HG03520 (cell line): ENCODE results near the gene C15orf39.
"Not testable (repeated sequence)": the region's sequence is repeated elsewhere in the genome, so short reads cannot be mapped to it uniquely, and the experiment has no call there.

ENCODE experiments used
- ATAC-seq: cut with Tn5 transposase; IDR thresholded peaks from one replicate; pipeline ENCODE4 v1.9.1; 2021; ENCODE audit warnings: mild to moderate bottlenecking, moderate library complexity; ENCODE audit not compliant: unreplicated experiment

The C15orf39 gene

DNA sequence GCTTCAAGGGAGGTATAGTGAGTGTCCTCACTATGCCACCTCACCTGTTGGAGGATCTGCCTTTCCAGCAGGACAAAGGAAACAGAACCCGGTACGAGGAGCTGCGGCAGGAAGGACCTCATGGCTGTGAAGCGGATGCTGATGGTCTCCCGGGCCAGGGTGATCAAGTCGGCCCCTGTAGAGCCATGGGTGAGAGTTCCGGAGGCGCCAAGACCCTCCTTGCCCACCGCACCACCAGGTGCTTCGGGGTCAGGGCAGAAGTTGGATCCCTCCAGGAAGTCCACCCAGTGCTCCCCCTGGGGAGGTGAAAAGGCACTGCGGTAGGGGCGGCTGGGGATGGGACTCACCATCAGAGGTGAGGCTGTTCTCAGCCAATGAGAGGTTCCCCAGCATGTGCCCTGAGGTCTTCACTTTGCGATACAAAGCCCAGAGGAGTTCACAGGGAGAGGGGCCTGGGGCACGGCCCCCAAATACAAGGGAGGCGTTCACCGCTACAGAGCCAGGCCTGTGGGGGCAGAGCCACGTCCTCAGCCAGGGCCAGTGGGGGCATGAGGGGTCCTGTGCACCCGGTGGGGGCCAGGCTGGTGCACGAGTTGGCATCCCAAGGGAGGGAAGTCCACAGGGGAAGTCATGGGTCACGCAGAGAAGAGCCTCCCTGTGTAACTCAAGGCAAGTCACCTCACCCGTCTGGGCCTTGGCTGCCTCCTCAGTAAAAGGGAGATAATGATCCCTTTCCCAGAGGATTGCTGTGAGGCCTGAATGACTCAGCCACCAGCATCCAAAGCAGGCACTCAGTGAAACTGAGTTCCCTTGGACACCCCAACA, 27.7 kb downstream of the C15orf39 start:
- no peak for ATAC-seq

DNA sequence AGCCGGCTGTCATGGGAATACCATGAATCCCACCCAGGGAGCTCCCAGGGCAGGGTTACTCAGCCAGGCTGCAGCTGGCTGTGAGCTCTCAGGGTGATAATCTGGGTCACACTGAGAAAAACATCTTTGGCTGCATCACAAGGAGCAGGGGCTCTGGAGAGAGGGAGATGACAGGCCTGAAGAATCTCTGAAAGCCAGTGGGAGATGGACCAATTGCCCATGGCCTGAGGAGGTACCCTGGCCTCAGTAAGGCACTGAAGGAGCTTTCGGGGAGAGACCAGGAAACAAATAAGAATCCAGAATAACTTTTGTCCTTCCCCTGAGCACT, 28.3 kb downstream of the C15orf39 start:
- ATAC-seq: no peak

DNA sequence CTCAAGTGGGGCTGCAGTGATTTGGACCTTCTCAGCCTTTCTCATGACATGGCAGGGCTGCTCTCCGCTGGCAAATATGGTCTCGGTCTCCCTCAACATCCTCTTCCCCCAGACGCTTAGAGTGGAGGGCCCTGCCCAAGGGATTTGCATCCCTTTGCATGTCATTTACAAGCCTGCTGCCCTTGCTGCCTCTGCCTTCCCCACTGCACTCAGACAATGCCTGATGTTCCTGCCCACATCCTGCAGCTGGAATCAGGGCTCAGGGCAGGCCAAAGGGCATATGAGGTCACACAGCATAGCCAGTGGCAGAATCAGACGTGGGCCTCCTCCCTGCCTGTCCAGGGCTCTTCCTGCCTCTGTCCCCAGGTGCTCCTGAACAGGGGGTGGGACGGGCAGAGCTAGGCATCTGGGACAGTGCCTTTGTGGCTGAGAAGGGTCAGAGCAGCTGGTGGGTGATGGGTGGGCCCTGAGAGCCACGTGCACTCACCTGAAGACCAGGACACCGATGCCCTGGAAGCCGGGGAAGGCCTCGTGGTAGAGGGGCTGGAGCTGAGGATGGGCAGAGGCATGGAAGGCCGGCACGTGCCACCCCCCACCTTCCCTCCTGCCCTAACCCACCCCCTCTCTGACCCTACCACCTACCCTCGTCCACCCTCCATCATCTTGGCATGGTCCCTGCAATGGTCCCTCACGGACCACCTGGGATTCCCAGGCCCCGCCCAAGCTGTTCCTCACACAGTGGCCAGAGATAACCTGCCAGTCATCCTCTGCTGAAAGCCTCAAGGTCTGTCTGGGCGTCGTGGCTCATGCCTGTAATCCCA, 29.1 kb downstream of the C15orf39 start:
- no peak for ATAC-seq

DNA sequence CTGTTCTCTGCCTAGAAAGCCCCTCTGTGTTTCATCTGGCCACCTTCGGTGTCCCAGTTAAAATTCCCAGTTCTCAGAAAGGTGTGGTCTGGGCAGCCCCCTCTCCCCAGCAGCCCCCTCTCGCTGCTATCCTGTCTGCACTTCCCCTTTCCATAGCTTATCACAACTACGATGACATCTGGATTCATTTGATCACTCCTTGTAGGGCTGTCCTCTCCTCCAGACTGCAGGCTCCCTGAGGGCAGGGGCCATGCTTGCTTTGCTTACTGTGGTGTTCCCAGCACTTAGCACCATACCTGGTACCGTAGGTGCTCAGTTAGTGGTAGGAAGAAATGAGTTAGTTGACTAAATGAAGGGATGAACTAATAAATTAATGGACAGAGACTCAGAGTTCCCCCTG, 30.2 kb downstream of the C15orf39 start:
- no peak for ATAC-seq

DNA sequence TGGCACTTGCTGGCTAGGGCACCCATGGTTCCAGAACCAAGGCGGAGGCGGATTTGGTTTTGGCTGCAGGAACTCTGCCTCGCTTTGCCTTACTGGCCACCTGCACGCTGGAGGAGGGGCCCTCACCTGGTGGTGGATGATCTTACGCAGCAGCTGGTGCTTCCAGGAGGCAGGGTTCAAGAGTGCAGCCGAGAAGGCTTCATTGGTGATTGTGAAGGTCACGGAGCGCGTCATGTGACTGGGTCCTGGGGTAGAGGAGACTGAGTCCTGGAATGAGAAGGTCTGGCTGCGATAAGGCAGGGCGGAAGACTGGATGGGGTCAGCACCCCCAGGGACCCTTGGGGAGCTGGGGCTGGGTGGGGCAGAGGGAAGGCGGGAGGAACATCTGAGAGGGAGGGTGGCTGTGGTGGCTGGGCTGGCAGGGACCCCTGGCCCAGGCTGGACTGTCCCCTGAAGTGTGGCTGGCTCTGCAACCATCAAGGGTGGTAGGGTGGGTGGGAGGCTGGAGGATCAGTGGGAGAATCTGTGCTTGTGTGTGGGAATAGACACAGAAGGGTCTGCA, 30.7 kb downstream of the C15orf39 start:
- ATAC-seq: no peak

DNA sequence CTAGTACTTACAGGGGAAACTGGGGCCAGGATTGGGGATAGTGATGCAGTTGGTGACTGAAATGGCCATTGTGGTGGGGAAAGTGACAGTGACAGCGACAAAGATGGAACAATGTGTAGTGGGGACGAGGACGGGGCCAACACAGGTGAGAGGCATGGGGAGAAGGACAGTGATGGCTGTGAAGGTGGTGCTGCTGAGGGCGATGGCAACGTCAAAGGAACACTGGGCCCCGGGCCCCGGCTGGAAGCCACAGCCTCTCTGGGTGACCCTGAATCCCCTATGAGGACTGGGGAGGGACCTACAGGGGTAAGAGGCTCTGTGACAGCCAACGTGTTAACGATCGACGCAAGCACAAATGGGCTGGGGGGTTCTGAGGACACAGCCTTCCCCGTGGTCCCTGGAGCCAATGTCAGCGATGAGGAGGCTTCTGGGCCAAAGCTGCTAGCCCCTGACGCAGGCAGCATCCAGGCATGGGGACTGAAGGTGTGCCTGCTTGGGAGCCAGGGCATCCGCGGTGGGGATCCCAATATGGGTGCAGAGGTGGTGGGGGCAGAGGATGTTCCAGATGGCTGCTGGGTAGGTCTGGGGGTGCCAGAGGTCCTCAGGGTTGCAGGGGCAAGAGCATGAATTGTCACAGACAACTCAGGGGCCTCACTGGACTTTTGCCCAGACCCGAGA, 31.3 kb downstream of the C15orf39 start:
- no peak for ATAC-seq

DNA sequence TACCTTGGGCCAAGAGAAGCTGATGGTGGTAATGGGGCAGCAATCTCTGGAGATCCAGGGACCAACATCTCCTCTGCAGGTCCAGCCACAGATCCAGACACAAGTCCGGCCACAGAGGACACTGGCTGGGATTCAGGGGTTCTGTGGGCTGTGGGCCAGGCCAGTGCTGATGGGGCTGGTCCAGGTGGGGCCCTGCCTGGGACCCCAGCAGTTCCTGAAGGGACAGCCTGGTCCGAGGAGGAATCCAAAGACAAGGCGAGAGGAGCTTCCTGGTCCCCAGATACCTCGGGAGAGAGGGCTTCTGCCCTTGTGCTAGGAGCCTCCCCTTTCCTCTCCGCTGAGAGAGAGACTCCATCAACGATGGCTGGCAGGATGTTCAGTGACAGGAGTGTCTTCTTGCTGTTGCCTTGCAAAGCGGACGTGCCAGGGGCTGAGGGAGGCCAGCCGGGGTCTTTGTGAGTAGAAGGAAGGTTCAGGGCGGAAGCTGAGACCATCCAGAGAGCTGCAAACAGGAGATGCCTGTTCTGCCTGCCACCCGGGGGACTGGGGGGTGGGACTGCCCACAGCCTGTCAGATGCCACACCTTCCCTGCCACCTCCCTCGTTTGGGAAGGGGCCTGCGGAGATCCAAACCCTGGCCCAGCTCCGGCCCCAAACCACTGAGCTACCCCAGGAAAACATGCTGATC, 32.0 kb downstream of the C15orf39 start:
- no peak for ATAC-seq

DNA sequence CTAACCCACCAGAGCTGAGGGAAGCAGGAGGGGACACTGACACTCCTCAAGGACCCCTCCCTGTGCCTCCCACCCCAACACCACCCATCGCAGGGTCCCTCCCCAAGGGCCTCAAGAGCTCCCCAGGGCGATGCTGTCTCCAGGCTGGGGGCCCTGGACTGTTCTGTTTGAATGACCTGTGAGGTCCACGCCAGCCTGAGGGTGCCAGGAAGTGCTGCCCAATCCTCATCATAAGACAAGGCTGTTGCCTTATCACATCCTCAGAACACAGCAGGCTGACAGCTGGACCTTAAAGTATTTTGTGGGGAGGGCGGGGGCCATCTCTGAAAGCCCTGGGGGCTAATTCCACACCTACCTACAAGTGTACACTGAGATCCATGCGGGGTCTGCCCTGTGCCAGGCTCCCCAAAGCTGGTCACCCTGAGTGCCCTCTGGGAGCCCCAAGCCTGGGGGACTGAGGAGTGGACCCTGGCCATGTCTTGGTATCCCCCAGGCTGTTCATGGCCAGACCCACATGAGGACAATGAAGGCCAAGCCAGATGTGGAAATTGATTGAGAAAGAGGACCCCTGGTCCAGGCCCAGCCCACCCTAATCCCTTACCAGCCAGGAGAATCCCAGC, 32.6 kb downstream of the C15orf39 start:
- ATAC-seq: no peak

DNA sequence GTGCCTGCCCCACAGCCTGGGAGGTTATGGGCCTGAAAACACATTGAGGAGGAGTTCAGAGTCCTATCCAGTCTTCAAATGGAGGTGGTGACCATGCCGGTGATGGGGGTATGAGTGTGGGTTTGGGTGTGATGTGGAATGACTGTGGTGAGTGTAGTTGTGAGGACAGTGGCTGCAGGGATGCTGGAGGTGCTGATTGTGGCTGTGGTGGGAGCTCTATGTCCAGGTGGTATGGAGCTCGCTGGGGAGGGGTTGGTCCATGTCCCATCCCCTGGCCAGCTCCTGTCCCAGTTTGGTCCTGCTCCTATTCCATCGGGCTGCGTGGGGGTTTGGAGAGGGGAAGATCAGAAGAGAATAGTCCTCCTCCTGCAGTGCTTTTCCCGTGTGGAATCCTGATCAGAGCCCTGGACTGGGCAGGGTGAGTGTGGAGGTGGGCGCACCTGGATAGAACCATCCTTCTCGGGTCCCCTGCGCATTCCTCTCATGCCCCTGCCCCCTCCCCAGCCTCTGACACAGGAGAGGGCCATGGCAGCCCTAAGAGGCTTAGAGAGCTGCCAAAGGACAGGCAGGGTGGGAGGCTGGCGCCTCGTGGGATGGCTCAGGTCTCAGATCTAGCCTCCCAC, 33.5 kb downstream of the C15orf39 start:
- no peak for ATAC-seq

DNA sequence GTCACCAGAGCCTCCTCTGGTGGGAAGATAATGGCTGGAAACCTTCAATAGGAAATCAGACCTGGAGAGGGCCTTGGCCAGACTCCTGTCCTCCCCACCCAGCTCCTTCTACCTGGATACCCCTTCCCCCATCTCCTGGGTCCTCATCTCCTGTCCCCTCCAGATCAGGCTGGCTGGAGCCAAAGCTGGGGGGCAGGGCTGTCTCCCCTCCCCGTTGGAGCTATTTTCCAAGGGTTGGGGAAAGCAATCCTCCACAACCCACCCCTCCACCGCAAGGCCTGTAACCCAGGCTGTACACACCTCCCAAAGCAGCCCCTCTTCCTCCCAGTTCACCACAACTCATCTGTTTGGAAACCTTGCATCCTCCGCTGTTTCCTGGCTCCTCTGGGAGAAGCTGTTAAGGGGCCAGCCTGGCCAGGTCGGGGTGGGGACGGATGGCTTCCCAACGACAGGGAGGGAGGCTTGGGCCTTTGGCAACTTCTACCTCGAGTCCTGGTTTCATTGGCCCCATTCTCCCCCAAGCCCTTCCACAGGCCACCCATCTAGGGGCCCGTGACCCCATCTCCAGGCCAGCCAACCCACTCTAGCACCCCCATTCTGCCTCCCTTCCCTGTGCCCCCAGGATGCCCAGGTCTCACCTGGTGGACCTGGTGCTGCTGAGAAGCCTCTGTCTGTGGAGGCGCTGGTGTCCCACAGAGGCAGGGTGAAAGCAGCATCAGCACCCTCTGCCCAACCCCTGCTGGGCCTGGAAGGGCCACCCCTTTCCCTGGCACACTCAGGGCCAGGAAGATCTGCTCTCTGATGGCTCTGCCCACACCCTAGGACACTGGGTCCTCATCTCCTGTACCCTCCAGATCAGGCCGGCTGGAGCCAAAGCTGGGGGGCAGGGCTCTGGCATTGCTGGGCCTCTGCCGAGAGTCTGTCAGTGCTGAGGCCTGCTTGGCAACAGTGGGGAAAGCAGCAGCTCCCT, 34.4 kb downstream of the C15orf39 start:
- ATAC-seq: no peak

DNA sequence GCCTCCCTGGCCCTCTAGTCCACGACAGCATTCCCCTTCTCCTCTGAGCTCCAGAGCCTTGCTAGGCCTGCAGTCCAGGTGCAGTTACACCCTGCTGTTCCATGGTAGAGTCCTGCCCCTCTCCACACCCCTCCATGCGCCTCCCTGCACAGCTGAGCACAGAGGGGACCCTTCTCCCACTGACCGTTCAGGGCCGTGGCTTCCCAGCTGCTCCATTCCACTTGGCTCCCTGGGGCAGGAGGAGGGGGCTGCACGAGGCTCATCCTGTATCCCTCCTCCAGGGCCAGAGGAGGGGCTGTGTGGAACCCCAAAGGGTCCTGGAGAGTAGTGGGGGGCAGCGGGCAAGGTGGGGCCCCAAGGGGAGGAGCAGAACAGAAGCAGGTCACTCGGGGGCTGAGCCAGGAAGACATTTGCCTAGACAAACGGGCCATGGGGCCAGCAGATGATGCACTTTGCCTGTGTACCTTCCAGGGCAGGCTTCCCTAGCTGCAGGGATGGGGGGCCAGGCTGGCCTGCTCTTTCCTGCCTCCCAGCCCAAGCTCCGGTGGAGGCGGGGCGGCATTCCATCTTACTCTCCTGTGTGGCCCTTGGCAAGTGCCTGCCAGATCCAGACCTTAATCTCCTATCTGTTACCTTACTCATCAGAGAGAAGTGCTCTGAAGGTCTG, 35.8 kb downstream of the C15orf39 start:
- no peak for ATAC-seq

DNA sequence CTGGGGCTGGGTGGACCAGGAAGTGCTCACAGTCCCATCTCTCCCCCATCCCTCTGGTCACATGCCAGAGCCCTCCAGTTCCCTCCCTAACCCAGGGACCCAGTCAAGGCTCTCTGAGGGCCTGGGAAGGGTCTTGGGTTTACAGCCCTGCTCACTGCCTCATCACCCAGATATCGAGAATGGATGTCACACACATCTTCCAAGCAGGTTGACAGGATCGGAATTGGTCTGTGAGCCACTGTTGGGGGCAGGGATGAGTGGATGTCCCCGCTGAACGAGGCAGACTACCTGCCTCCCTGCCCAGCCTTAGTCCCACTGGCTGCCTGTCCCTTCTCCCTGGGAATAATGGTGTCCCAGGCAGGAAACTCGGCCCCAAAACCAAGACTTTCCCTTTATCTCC, 36.5 kb downstream of the C15orf39 start:
- no peak for ATAC-seq

DNA sequence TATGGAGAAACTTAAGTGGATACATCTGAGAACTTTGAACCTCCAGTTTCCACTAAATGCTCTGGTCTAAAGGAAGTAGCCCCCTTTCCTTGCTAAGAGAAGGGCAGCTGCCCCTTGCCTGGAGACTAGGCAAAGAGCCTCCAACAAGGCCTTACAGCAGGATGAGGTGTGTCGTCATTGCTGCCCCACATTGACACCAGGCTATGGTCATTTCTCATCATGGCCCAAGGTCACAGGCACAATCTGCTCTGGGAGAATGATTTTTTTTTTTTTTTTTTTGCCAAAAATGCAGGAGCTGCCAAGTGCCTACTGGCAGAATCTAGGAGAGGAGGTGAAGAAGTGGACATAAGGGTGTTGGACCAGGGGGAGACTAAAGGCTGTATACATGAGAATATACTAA, 44.1 kb downstream of the C15orf39 start:
- ATAC-seq: not testable (repeated sequence)

DNA sequence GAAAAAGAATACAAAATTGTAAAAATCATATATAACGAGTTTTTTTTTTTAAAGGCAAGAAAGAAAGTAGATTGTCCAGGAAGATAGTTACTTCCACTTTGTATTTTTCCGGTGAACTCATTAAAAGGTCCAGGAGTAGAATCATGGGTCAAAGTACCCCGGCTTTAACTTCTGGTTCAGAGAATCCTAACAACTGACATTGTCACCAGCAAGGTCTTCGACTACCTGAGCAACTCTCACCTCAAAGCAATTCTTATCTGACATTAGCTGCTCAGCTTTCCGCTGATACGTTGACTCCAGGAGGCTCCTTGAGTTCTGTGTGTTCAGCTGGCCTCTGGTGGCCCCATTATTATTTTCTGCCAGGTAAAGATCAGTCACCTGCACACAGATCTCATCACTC, 47.3 kb downstream of the C15orf39 start:
- not testable (repeated sequence) for ATAC-seq

DNA sequence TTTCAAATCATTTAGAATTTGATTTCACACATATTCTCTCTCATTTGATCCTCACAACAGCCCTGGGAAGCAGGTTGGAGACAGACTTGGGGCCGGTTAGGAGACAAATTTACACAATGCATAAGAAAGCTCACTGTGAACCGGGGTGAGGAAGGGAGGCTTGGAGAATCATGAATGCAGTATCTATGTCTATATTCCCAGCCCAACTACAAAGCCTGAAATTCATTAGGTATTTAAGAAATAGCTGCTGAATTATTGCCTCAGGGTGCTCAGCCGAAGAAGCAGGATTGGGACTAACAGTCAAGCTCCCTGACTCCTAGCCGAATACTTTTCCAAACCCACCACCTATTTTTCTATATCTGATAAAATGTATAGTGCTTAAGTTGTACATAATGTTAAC, 48.0 kb downstream of the C15orf39 start:
- ATAC-seq: no peak

DNA sequence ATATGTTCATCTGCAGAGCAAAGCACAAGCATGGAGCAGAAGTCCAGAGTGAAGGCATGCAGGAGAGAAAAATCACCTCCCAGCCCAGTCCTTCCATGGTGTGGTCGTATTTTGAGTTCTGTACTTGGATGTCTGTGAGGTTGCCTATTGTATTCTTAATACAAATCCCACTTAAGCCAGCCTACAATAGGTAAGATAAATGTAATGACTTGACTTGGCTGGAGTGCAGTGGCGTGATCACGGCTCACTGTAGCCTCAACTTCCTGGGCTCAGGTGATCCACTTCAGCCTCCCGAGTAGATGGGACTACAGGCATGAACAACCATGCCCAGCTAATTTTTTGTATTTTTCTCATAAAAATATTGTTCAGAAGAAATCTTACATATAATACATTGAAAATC, 49.7 kb downstream of the C15orf39 start:
- not testable (repeated sequence) for ATAC-seq

DNA sequence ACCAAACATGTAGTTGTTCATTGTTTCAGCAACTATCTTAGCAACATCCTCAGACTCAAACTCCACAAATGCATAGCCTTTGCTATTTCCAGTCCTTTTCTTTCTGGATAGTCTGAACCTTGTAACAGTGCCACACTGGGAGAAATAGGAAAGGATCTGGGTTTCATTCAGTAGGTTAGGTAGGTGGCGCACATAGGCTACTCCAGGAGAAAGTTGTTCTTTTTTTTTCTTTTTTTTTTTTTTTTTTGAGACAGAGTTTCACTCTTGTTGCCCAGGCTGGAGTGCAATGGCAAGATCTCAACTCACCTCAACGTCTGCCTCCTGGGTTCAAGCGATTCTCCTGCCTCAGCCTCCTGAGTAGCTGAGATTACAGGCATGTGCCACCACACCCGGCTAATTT, 50.6 kb downstream of the C15orf39 start:
- ATAC-seq: not testable (repeated sequence)

DNA sequence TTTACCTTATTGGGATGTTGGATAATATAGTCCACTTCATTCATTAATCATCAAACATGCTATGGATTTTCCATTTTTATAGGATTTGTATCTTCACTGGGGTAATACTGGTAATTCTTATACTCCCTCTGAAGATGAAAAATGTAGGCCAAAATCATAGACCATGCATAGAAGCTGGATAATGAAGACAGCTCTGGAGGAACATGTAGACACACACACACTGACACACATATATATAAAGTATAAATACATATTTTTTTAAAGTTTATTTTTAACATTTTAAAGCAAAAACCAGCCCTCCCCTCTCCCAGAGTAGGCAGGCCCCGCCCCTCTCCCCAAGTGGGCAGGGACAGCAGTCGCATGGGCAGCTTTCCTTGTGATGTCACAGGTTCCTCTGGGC, 56.4 kb downstream of the C15orf39 start, which contains the start of gene GOLGA6C:
TSS of gene GOLGA6C (plus strand) at position 301 of the 400 bp plus-strand sequence. CDS start 265 bp downstream, outside the sequence.
- ATAC-seq: not testable (repeated sequence)
